Brain microvascular endothelial cell (primary cell): ENCODE results near the gene FGGY.

Source experiments
- DNase-seq: peaks from one replicate; pipeline ENCODE4 v3.0.0-alpha.2; 2020
- H3K27ac ChIP-seq: fragments of 250-450 bp; sonication (Bioruptor Pico); 2 replicates; pipeline ENCODE4 v1.5.1; 2020; ENCODE audit warnings: mild to moderate bottlenecking, moderate library complexity
- H3K27me3 ChIP-seq: fragments of 250-450 bp; sonication (Bioruptor Pico); replicated peaks from 2 replicates; pipeline ENCODE4 v1.5.1; 2020; ENCODE audit warnings: mild to moderate bottlenecking
- H3K36me3 ChIP-seq: fragments of 250-450 bp; sonication (Bioruptor Pico); replicated peaks from 2 replicates; pipeline ENCODE4 v1.5.1; 2020; ENCODE audit warnings: mild to moderate bottlenecking
- H3K4me3 ChIP-seq: 2 replicates; pipeline ENCODE4 v1.5.1; 2011; ENCODE audit warnings: low read depth, mild to moderate bottlenecking, control low read depth, low read length, moderate library complexity
- in situ Hi-C: cut with HindIII; loops from 2 replicates; pipeline ENCODE4 v1.10.0; 2017; ENCODE audit warnings: low sequenced_read_pairs, low pct_ligation_motif_present
- TF ChIP-seq, protein P1 (sequence below): IDR thresholded peaks from 2 replicates; pipeline ENCODE4 v1.5.1; 2011; ENCODE audit warnings: low read depth, mild to moderate bottlenecking, moderate library complexity, low read length, control low read depth, inconsistent platforms; ENCODE audit errors: missing control alignments

Gene FGGY

DNA sequence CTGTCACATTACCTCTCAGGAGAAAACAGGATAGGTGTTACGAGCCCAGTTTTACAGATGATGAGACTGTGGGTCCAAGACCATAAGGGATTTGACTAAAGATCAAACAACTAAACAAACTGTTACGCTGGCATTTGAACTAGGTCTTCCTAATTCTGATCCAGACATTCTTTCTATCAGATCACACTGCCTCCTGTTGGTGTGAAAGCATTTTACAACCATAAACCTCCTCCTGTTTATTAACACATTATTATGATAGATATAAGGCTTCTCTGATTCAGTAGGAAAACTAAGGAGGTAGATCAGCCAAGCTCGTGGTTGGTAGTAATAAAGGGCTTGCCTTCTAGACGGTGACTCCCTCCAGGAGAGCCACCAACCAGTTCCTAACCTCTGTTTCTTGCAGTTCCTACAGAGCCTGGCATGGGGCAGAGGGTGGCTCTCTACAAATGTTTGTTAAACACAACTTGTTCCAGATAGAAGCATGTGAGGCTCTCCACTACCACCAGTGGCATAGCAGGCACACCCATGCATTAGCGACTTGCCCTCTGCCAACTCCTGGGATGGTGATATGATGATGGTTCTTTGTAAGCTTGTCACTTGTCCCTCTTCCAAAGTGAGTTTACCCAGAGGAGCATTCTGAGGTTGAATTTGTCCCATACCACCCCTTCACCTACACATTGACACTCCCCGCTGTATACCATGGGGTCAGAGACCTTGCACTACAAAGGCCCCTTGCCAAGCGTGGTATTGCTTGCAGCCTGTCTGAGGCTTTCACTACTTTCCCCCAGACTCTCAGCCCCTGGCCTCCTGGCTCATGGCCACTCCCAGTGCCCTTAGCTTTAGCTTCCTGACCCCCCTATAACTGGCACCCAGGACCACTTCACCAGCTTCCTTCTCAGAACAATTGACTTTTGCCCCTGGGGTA lies 421.4 kb downstream of the FGGY start:
- in situ Hi-C loops, result no loop called here
- no peak for DNase-seq
- Histone ChIP-seq H3K36me3 (no peaks in the 10 kb centered on the region), H3K27me3 (no peaks in the 10 kb centered on the region), H3K27ac (no peak overlapping the region), H3K4me3 (no peak overlapping the region)
- TF ChIP-seq, protein P1, sequence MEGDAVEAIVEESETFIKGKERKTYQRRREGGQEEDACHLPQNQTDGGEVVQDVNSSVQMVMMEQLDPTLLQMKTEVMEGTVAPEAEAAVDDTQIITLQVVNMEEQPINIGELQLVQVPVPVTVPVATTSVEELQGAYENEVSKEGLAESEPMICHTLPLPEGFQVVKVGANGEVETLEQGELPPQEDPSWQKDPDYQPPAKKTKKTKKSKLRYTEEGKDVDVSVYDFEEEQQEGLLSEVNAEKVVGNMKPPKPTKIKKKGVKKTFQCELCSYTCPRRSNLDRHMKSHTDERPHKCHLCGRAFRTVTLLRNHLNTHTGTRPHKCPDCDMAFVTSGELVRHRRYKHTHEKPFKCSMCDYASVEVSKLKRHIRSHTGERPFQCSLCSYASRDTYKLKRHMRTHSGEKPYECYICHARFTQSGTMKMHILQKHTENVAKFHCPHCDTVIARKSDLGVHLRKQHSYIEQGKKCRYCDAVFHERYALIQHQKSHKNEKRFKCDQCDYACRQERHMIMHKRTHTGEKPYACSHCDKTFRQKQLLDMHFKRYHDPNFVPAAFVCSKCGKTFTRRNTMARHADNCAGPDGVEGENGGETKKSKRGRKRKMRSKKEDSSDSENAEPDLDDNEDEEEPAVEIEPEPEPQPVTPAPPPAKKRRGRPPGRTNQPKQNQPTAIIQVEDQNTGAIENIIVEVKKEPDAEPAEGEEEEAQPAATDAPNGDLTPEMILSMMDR, result peak; percentile 12

DNA sequence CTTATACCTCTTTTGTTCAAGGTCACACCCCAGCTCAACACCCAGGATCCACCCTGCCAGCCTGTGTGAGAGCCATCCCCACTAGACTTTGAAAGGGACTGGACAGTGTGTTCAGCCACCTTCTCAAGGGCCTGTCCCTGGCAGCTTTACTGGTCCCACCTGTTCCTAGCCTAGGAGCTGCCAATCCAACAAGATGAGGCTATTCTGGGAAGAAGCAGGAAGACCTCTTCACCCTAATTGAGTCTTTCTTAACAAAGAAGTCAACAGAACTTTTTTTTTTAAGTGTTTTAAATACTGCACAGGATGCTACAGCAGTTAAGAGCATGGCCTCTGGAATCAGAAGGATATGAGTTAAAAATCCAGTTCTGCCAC lies 422.1 kb downstream of the FGGY start:
- TF ChIP-seq, protein P1, result no peak

DNA sequence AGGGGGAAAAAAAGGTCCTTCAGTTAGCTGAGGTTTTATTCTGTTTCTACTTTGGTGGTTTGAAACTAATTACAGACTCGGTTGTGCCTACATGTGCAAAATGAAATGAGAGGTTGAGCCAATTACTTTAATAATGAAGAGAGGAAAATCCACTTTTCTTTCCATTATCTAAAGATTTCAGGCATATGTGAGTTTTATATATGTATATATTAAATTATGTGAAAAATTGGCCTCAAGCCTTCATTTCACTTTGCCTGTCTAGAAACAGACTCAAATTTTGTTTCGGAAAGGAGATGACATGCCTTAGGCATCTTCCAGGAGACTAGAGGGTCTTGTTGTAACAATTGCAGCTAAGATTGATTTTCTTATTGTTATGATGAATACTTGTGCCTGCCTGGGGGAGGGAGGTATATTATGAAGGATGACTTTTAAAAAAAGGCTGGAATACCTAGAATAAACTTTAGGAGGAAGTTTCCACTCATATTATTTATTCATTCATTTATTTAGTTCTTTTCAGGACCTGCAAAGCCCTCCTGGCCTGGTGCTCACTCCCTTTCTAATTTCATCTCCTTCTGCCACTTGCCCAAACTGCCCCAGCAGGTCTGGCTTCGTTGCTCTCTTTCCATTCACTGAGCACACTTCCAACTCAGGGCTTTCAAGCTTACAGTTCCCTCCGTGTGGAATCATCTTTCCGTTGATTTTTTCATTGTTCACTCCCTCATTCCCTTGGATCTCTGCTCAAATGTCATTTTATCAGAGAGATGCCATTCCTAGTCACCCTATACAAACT lies 423.6 kb downstream of the FGGY start:
- no peak for DNase-seq
- TF ChIP-seq, protein P1, result no peak
- Histone ChIP-seq H3K36me3 (no peaks in the 10 kb centered on the region), H3K27me3 (no peaks in the 10 kb centered on the region), H3K27ac (no peak overlapping the region), H3K4me3 (no peak overlapping the region)
- in situ Hi-C loops, result no loop called here

More for the DNA sequence above, 422.1 kb downstream of the FGGY start:
- DNase-seq, result no peak
- no peaks in the 10 kb centered on the region for H3K36me3 ChIP-seq
- H3K27ac ChIP-seq, result no peak overlapping the region
- no peaks in the 10 kb centered on the region for H3K27me3 ChIP-seq
- no peak overlapping the region for H3K4me3 ChIP-seq
- in situ Hi-C loops, result no loop called here

DNA sequence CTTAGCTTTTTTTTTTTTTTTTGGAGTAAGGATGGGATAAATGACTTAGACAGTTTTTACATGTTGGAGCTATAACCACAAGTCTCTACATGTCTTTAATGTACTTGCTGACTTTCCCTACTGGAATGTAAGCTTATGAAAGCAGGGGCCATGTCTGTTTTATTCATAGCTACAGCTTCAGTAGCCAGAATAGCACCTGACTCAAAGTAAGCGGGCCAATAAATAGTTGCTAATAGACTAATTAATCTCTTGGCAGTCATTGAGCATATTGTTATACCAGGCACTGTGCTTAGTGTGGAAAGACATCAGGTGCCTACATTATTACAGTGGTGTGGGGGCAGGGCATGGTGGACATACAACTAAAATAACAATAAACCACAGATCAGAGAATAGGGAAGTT lies 433.4 kb downstream of the FGGY start:
- TF ChIP-seq, protein P1, result no peak
- in situ Hi-C loops, result no loop called here
- Histone ChIP-seq H3K27ac (peak overlapping the region; percentile 80), H3K4me3 (no peak overlapping the region), H3K36me3 (no peaks in the 10 kb centered on the region), H3K27me3 (no peaks in the 10 kb centered on the region)
- DNase-seq, result peak; percentile 30

- DNase-seq, result peak; percentile 91
- Histone ChIP-seq H3K27ac (peak overlapping the region; percentile 80), H3K36me3 (no peaks in the 10 kb centered on the region), H3K27me3 (no peaks in the 10 kb centered on the region), H3K4me3 (no peak overlapping the region)
- TF ChIP-seq, protein P1, result no peak
- in situ Hi-C loops, result no loop called here
These were observed 434.0 kb downstream of the FGGY start for GRCh38 chr1:59730759-59731478.
